GM12892 (cell line): ENCODE data around the gene CD79B.

ENCODE experiments used
- DNase-seq: peaks from one replicate; pipeline ENCODE4 v3.0.0; 2011; ENCODE audit not compliant: insufficient read length
- FAIRE-seq: peaks from 2 replicates; lab custom pipeline; 2011; peaks lifted over from hg19 to GRCh38; lab: Jason Lieb, UNC
- POLR2A ChIP-seq: IDR thresholded peaks from 2 replicates; pipeline ENCODE4 v1.6.1; 2011; ENCODE audit warnings: low read depth, low read length, control low read depth
- POLR2AphosphoS5 ChIP-seq: IDR thresholded peaks from 2 replicates; pipeline ENCODE4 v1.6.1; 2011; ENCODE audit warnings: low read depth, low read length, control low read depth
- TAF1 ChIP-seq: IDR thresholded peaks from 2 replicates; pipeline ENCODE4 v1.6.1; 2011; ENCODE audit warnings: low read depth, mild to moderate bottlenecking, control low read depth, low read length, borderline replicate concordance

Gene CD79B

GRCh38 chr17:63948521-63948920, 16.4 kb upstream of the CD79B start:
- DNase-seq: no peak
- FAIRE-seq: no peak

GRCh38 chr17:63947711-63948330, 15.7 kb upstream of the CD79B start:
- DNase-seq (no peak), FAIRE-seq (no peak)
- TF ChIP-seq TAF1: no peak

More at GRCh38 chr17:63948521-63948920, 16.4 kb upstream of the CD79B start:
- TF ChIP-seq POLR2AphosphoS5: no peak
- no peak for TF ChIP-seq POLR2A
- no peak for TF ChIP-seq TAF1

GRCh38 chr17:63946440-63947363, 14.6 kb upstream of the CD79B start:
- peak; percentile 98 for FAIRE-seq
- peak; percentile 96 for DNase-seq
- TF ChIP-seq POLR2A (no peak), TAF1 (no peak), POLR2AphosphoS5 (no peak)

GRCh38 chr17:63945784-63946439, 13.8 kb upstream of the CD79B start:
- FAIRE-seq: no peak
- DNase-seq: peak; percentile 57
- TF ChIP-seq TAF1 (no peak), POLR2A (no peak), POLR2AphosphoS5 (no peak)

GRCh38 chr17:63944736-63945499, 12.8 kb upstream of the CD79B start:
- TF ChIP-seq TAF1 (no peak), POLR2A (no peak), POLR2AphosphoS5 (no peak)
- FAIRE-seq (no peak), DNase-seq (no peak)

GRCh38 chr17:63943745-63944144, 11.6 kb upstream of the CD79B start:
- DNase-seq: no peak
- no peak for FAIRE-seq
- TF ChIP-seq POLR2AphosphoS5: no peak
- TF ChIP-seq TAF1: no peak
- no peak for TF ChIP-seq POLR2A

GRCh38 chr17:63942309-63942985, 10.3 kb upstream of the CD79B start:
- DNase-seq: no peak
- no peak for FAIRE-seq
- TF ChIP-seq TAF1 (no peak), POLR2A (no peak), POLR2AphosphoS5 (no peak)

- no peak for DNase-seq
- no peak for TF ChIP-seq POLR2AphosphoS5
- TF ChIP-seq TAF1: no peak
- no peak for TF ChIP-seq POLR2A
- FAIRE-seq: no peak
Observed at GRCh38 chr17:63941751-63942150, 9.6 kb upstream of the CD79B start.

- no peak for TF ChIP-seq POLR2AphosphoS5
- no peak for TF ChIP-seq TAF1
- no peak for TF ChIP-seq POLR2A
- DNase-seq (no peak), FAIRE-seq (no peak)
Observed at GRCh38 chr17:63941162-63941561, 9.0 kb upstream of the CD79B start.

GRCh38 chr17:63940584-63940983, 8.5 kb upstream of the CD79B start:
- DNase-seq (no peak), FAIRE-seq (no peak)
- no peak for TF ChIP-seq POLR2AphosphoS5
- no peak for TF ChIP-seq TAF1
- no peak for TF ChIP-seq POLR2A

- no peak for DNase-seq
Observed at GRCh38 chr17:63939884-63940283, 7.8 kb upstream of the CD79B start.

More at GRCh38 chr17:63939884-63940283, 7.8 kb upstream of the CD79B start:
- FAIRE-seq: no peak
- TF ChIP-seq TAF1 (no peak), POLR2A (no peak), POLR2AphosphoS5 (no peak)
